ENCODE measurements around the gene ZNF208. TPM values are rescaled to one million over a fixed set of nuclear protein-coding genes. Genes with fewer than 3 reads are reported as not detected.

ZNF208 gene
- total RNA-seq, 4 donors from 2014 or later = 0.13 to 3.4 (median 1.6) TPM

GRCh38 chr19:21922276-21922675 is 88.5 kb downstream of the ZNF208 start:
- Histone ChIP-seq H3K9me3 (peaks cover 0 to 46% (median 10%) of the 10 kb centered on the region in 3 donors), H3K27me3 (no peaks in the 10 kb centered on the region), H3K4me1 (no peaks in the 10 kb centered on the region), H3K4me3 (no peak overlapping the region), H3K36me3 (no peaks in the 10 kb centered on the region), H3K27ac (no peak overlapping the region)
- WGBS, 2 donors = 5 to 44% methylated on average over 1 to 2 of the region's 2 CpGs
- intact Hi-C loops (cut with DNase I) = no loop called here
- TF ChIP-seq CTCF (IDR thresholded peaks at IDR 0.05) (no peak), POLR2A (IDR thresholded peaks at IDR 0.05) (no peak)
- no peak for DNase-seq

- 70 to 72% methylated on average over 3 of the region's 3 CpGs for WGBS, 2 donors
- intact Hi-C loops (cut with DNase I) = no loop called here
- H3K9me3 ChIP-seq = peaks cover 0 to 48% (median 15%) of the 10 kb centered on the region in 3 donors
- DNase-seq = no peak
- H3K4me3 ChIP-seq = no peak overlapping the region
- no peaks in the 10 kb centered on the region for H3K27me3 ChIP-seq
- no peaks in the 10 kb centered on the region for H3K4me1 ChIP-seq
- H3K27ac ChIP-seq = no peak overlapping the region
- H3K36me3 ChIP-seq = no peaks in the 10 kb centered on the region
- TF ChIP-seq CTCF (IDR thresholded peaks at IDR 0.05) = no peak
- no peak for TF ChIP-seq POLR2A (IDR thresholded peaks at IDR 0.05)
Measured at GRCh38 chr19:21921691-21922180, 89.0 kb downstream of the ZNF208 start.

- no peak for DNase-seq
- H3K27me3 ChIP-seq = no peaks in the 10 kb centered on the region
- H3K4me3 ChIP-seq = no peak overlapping the region
- H3K4me1 ChIP-seq = no peaks in the 10 kb centered on the region
- no peak for TF ChIP-seq POLR2A (IDR thresholded peaks at IDR 0.05)
- no peak for TF ChIP-seq CTCF (IDR thresholded peaks at IDR 0.05)
- no peak overlapping the region for H3K27ac ChIP-seq
- 30 to 50% methylated on average over 2 to 3 of the region's 3 CpGs for WGBS, 2 donors
- intact Hi-C loops (cut with DNase I) = no loop called here
- peaks cover 0 to 79% (median 15%) of the 10 kb centered on the region in 3 donors for H3K9me3 ChIP-seq
- no peaks in the 10 kb centered on the region for H3K36me3 ChIP-seq
Measured at GRCh38 chr19:21915411-21915810, 95.3 kb downstream of the ZNF208 start.

GRCh38 chr19:21912654-21913053 is 98.1 kb downstream of the ZNF208 start:
- Histone ChIP-seq H3K27ac (no peak overlapping the region), H3K4me3 (no peak overlapping the region), H3K4me1 (no peaks in the 10 kb centered on the region), H3K9me3 (peaks cover 0 to 68% (median 9%) of the 10 kb centered on the region in 3 donors), H3K36me3 (no peaks in the 10 kb centered on the region), H3K27me3 (no peaks in the 10 kb centered on the region)
- 62 to 72% methylated on average over 2 of the region's 2 CpGs for WGBS, 2 donors
- no peak for DNase-seq
- intact Hi-C loops (cut with DNase I) = no loop called here
- TF ChIP-seq CTCF (IDR thresholded peaks at IDR 0.05) (no peak), POLR2A (IDR thresholded peaks at IDR 0.05) (no peak)

- intact Hi-C loops (cut with DNase I) = no loop called here
- H3K36me3 ChIP-seq = no peaks in the 10 kb centered on the region
- DNase-seq = no peak
- 66 to 82% methylated on average over 2 of the region's 2 CpGs for WGBS, 2 donors
- H3K9me3 ChIP-seq = peaks cover 0 to 62% (median 0%) of the 10 kb centered on the region in 3 donors
- H3K4me1 ChIP-seq = no peaks in the 10 kb centered on the region
- no peak overlapping the region for H3K27ac ChIP-seq
- no peak for TF ChIP-seq CTCF (IDR thresholded peaks at IDR 0.05)
- TF ChIP-seq POLR2A (IDR thresholded peaks at IDR 0.05) = no peak
- H3K27me3 ChIP-seq = no peaks in the 10 kb centered on the region
- no peak overlapping the region for H3K4me3 ChIP-seq
Measured at GRCh38 chr19:21910318-21910717, 100.4 kb downstream of the ZNF208 start.
